ENCODE measurements around the gene DCD. TPM values are rescaled to one million over a fixed set of nuclear protein-coding genes. Genes with fewer than 3 reads are reported as not detected.
A peak's percentile ranks its signal among the peaks of the same experiment; 100 is the strongest.

DCD gene
- total RNA-seq, 8 experiments from 2014 or later: not detected

DNA sequence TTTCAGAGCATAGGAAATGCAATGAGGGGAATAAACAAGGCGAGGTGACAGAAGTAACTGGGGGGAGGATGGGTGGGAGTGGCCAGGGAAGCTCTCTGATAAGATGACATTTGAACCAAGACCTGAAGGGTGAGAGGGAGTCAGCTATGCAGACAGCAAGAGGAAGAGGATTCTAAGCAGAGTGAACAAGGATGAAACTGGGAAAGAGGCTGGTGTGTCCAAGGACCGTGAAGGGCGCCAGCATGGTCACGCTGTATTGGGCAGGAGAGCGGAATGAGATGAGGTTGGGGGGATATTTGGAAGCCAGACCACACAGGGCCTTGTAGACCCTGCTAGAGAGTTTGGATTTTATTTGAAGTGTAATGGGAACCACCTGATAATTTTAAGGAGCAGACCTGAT is 49.2 kb downstream of the DCD start:
- in situ Hi-C loops (cut with MboI; ENCODE audit: low pct_unique_long_range_greater_than_20kb in 2 of 9, low sequenced_read_pairs in 9 of 9, unreplicated experiment in 9 of 9): loop anchor here in 2 of 9 experiments (25.0 kb wide), 1 partner anchor 363 kb away; no protein-coding TSS in a partner anchor
- Histone ChIP-seq H3K27ac (no peak overlapping the region), H3K4me3 (no peak overlapping the region), H3K4me1 (replicated peaks in 1 of 2) (no peaks in the 10 kb centered on the region)
- ATAC-seq (replicated peaks in 6 of 8): no peak
- WGBS, 10 experiments: 0 to 100% (median 77%) methylated on average over 1 to 5 of the region's 5 CpGs; no CpG with 5 or more reads in 1 of the 10 experiments

DNA sequence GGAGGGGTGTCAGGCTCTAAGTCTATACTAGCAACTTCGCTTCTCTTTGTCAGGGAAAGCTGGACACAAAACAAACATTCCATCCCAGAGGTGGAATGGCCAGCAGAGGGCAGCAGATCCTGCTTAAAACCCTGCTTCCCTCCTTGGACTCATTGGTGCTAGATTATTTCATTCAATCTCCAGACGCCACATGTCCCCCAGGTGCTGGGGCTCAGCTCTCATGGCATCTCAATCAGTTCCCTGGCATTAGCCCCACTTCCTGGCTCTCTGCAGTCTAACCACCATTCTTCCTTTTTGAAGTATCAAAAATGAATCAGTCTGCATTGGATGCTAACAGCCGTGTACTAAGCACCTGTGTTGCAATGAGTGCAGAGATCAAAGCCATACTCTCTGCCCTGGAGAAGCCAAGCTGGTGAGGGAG is 51.6 kb downstream of the DCD start:
- peak; percentile 64 to 98 (median 76) for ATAC-seq (replicated peaks in 6 of 8)
- in situ Hi-C loops (cut with MboI; ENCODE audit: low pct_unique_long_range_greater_than_20kb in 2 of 9, low sequenced_read_pairs in 9 of 9, unreplicated experiment in 9 of 9): loop anchor here in 2 of 9 experiments (25.0 kb wide), 1 partner anchor 366 kb away; no protein-coding TSS in a partner anchor
- H3K4me3 ChIP-seq: no peak overlapping the region
- no peaks in the 10 kb centered on the region for H3K4me1 ChIP-seq (replicated peaks in 1 of 2)
- 17 to 86% (median 37%) methylated on average over 1 to 3 of the region's 3 CpGs; no CpG with 5 or more reads in 4 of the 10 experiments for WGBS, 10 experiments
- no peak overlapping the region for H3K27ac ChIP-seq

DNA sequence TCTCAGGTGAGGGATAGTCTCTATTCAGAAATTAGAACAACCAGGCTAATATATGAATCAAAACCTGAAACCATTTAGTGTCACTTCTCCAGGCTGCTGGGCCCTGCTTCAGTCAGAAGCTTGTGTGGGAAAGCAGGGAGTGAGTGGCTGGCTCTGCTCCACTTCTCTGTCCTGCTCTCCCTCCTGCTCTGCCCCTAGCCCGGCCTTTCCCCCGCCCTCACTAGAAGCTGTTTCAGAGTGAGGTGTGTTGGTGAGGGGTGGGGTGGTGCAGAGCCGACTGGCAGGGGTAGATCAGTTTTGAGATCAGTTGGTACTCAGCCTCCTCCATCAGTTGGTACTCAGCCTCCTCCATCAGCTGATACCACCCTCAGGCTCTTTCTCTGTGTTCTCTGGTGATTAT is 52.7 kb downstream of the DCD start:
- WGBS, 10 experiments: 20 to 100% (median 70%) methylated on average over 1 to 2 of the region's 3 CpGs; no CpG with 5 or more reads in 6 of the 10 experiments
- no peak overlapping the region for H3K4me3 ChIP-seq
- H3K27ac ChIP-seq: no peak overlapping the region
- in situ Hi-C loops (cut with MboI; ENCODE audit: low pct_unique_long_range_greater_than_20kb in 2 of 9, low sequenced_read_pairs in 9 of 9, unreplicated experiment in 9 of 9): loop anchor here in 2 of 9 experiments (25.0 kb wide), 1 partner anchor 367 kb away; no protein-coding TSS in a partner anchor
- H3K4me1 ChIP-seq (replicated peaks in 1 of 2): no peaks in the 10 kb centered on the region
- no peak for ATAC-seq (replicated peaks in 6 of 8)

Other genes starting within 250 kb of the DCD start
- gene ITGA5, start 229.1 kb downstream of the DCD start, total RNA-seq: 10 to 100 TPM in 4 of 8 experiments, 1 to 10 TPM in 2, under 1 TPM in 2; 0.22 to 64.3 (median 15.5) TPM
- gene GTSF1, start 174.8 kb downstream of the DCD start, total RNA-seq: under 1 TPM in 2 of 8 experiments, not detected in 6; 0.50 to 0.71 TPM
- gene NCKAP1L, start 150.6 kb downstream of the DCD start, total RNA-seq: 1 to 10 TPM in 3 of 8 experiments, under 1 TPM in 5; 0.11 to 3.3 (median 0.54) TPM
- 1 to 10 TPM in 7 of 8 experiments, under 1 TPM in 1; 0.46 to 6.8 (median 2.9) TPM for gene PDE1B, start 98.8 kb downstream of the DCD start, total RNA-seq
- 10 to 100 TPM in 5 of 8 experiments, 1 to 10 TPM in 2, under 1 TPM in 1; 0.51 to 21.0 (median 12.1) TPM for gene PPP1R1A, start 59.7 kb downstream of the DCD start, total RNA-seq
- not detected for gene LACRT, start 13.5 kb downstream of the DCD start, total RNA-seq
- gene MUCL1, start 206.2 kb upstream of the DCD start, total RNA-seq: 10 to 100 TPM in 1 of 8 experiments, 1 to 10 TPM in 1, not detected in 6; 6.6 to 15.7 TPM

All from motor neuron (in vitro differentiated cells).